H9 (cell line): ENCODE results near the gene WHRN. TPM values are rescaled to one million over a fixed set of nuclear protein-coding genes. Genes with fewer than 3 reads are reported as not detected.

Source experiments
- DNase-seq: peaks from one replicate; pipeline ENCODE4 v3.0.0-alpha.2; 2017
- H2AFZ ChIP-seq: one replicate; pipeline ENCODE4 v1.6.1; 2013; ENCODE audit warnings: mild to moderate bottlenecking, low read length, control low read depth, moderate library complexity
- H2AK5ac ChIP-seq: 2 replicates; pipeline ENCODE4 v1.6.1; 2013; ENCODE audit warnings: low read length, control low read depth, mixed read lengths; ENCODE audit not compliant: insufficient read length
- H2BK120ac ChIP-seq: one replicate; pipeline ENCODE4 v1.6.1; 2013; ENCODE audit warnings: low read depth, mild to moderate bottlenecking, low read length, control low read depth, inconsistent platforms; ENCODE audit not compliant: poor library complexity, severe bottlenecking
- H2BK12ac ChIP-seq: 2 replicates; pipeline ENCODE4 v1.6.1; 2013; ENCODE audit warnings: low read length, control low read depth, mixed read lengths, low read depth; ENCODE audit not compliant: insufficient read length
- H2BK15ac ChIP-seq: 2 replicates; pipeline ENCODE4 v1.6.1; 2013; ENCODE audit warnings: low read depth, low read length, control low read depth
- H2BK20ac ChIP-seq: one replicate; pipeline ENCODE4 v1.6.1; 2013; ENCODE audit warnings: low read depth, mild to moderate bottlenecking, low read length, control low read depth, inconsistent platforms; ENCODE audit not compliant: poor library complexity, severe bottlenecking
- H2BK5ac ChIP-seq: 2 replicates; pipeline ENCODE4 v1.6.1; 2013; ENCODE audit warnings: low read length, control low read depth, mixed read lengths; ENCODE audit not compliant: insufficient read length
- H3K14ac ChIP-seq: 2 replicates; pipeline ENCODE4 v1.6.1; 2013; ENCODE audit warnings: low read length, control low read depth; ENCODE audit not compliant: insufficient read depth
- H3K18ac ChIP-seq: 2 replicates; pipeline ENCODE4 v1.6.1; 2013; ENCODE audit warnings: low read depth, mild to moderate bottlenecking, mixed read lengths, low read length, control low read depth; ENCODE audit not compliant: insufficient read length
- H3K23ac ChIP-seq: 2 replicates; pipeline ENCODE4 v1.6.1; 2013; ENCODE audit warnings: low read length, control low read depth, mixed read lengths, low read depth; ENCODE audit not compliant: insufficient read length
- H3K23me2 ChIP-seq: 2 replicates; pipeline ENCODE4 v1.6.1; 2013; ENCODE audit warnings: low read depth, mild to moderate bottlenecking, mixed read lengths, low read length, control low read depth; ENCODE audit not compliant: insufficient read length, poor library complexity, severe bottlenecking
- H3K27ac ChIP-seq: 2 replicates; pipeline ENCODE4 v1.5.1; 2013; ENCODE audit warnings: low read length, control low read depth, mixed read lengths, low read depth; ENCODE audit not compliant: insufficient read length
- H3K27me3 ChIP-seq: 2 replicates; pipeline ENCODE4 v1.6.1; 2013; ENCODE audit warnings: low read length, control low read depth, inconsistent platforms; ENCODE audit not compliant: insufficient read depth
- H3K4ac ChIP-seq: 2 replicates; pipeline ENCODE4 v1.6.1; 2013; ENCODE audit warnings: low read depth, mild to moderate bottlenecking, control low read depth, inconsistent platforms, low read length, moderate library complexity
- H3K4me1 ChIP-seq: 2 replicates; pipeline ENCODE4 v1.6.1; 2013; ENCODE audit warnings: low read length, control low read depth, inconsistent platforms; ENCODE audit not compliant: insufficient read depth
- H3K4me2 ChIP-seq: 2 replicates; pipeline ENCODE4 v1.6.1; 2013; ENCODE audit warnings: low read length, control low read depth, mixed read lengths; ENCODE audit not compliant: insufficient read length, insufficient read depth
- H3K56ac ChIP-seq: 2 replicates; pipeline ENCODE4 v1.6.1; 2013; ENCODE audit warnings: low read depth, mild to moderate bottlenecking, mixed read lengths, low read length, control low read depth; ENCODE audit not compliant: insufficient read length
- H3K79me1 ChIP-seq: 2 replicates; pipeline ENCODE4 v1.6.1; 2013; ENCODE audit warnings: low read depth, mild to moderate bottlenecking, moderate library complexity, low read length, control low read depth, inconsistent platforms; ENCODE audit not compliant: insufficient read depth, poor library complexity, severe bottlenecking
- H3K79me2 ChIP-seq: 2 replicates; pipeline ENCODE4 v1.6.1; 2013; ENCODE audit warnings: low read length, control low read depth, inconsistent platforms; ENCODE audit not compliant: insufficient read depth
- H3K9ac ChIP-seq: 2 replicates; pipeline ENCODE4 v1.6.1; 2013; ENCODE audit warnings: low read length, control low read depth, mixed read lengths; ENCODE audit not compliant: insufficient read length; ENCODE audit errors: extremely low read depth
- H3K9me3 ChIP-seq: one replicate; pipeline ENCODE4 v1.6.1; 2013; ENCODE audit warnings: low read depth, low read length, inconsistent platforms; ENCODE audit not compliant: control insufficient read depth
- H3T11ph ChIP-seq: one replicate; pipeline ENCODE4 v1.6.1; 2013; ENCODE audit warnings: mild to moderate bottlenecking, low read length, control low read depth, inconsistent platforms
- H4K20me1 ChIP-seq: one replicate; pipeline ENCODE4 v1.6.1; 2013; ENCODE audit not compliant: control insufficient read depth, insufficient read length, insufficient read depth
- H4K5ac ChIP-seq: 2 replicates; pipeline ENCODE4 v1.6.1; 2013; ENCODE audit warnings: low read depth, mild to moderate bottlenecking, mixed read lengths, low read length, control low read depth; ENCODE audit not compliant: insufficient read length
- H4K8ac ChIP-seq: replicated peaks from 2 replicates; pipeline ENCODE4 v1.6.1; 2013; ENCODE audit warnings: low read length, control low read depth, mixed read lengths, low read depth; ENCODE audit not compliant: insufficient read length
- H4K91ac ChIP-seq: 2 replicates; pipeline ENCODE4 v1.6.1; 2013; ENCODE audit warnings: low read depth, mild to moderate bottlenecking, moderate library complexity, mixed read lengths, low read length, control low read depth; ENCODE audit not compliant: insufficient read length
- H3K27ac Mint-ChIP-seq, 3 experiments: 2 replicates in 2 of 3; 3 replicates in 1 of 3; pipeline ENCODE4 v1.8.0; 2020 to 2021; ENCODE audit warnings: mixed read lengths in 3 of 3, mild to moderate bottlenecking in 1 of 3, moderate library complexity in 1 of 3
- H3K27me3 Mint-ChIP-seq: 2 replicates; pipeline ENCODE4 v1.8.0; 2021; ENCODE audit warnings: low read depth, mild to moderate bottlenecking, moderate library complexity, mixed read lengths
- H3K36me3 Mint-ChIP-seq, 3 experiments: 2 replicates in 2 of 3; 3 replicates in 1 of 3; pipeline ENCODE4 v1.8.0; 2020 to 2021; ENCODE audit warnings: low read depth in 3 of 3, mixed read lengths in 3 of 3; ENCODE audit not compliant: insufficient read depth in 1 of 3
- H3K4me1 Mint-ChIP-seq, 2 experiments: 2 replicates each; pipeline ENCODE4 v1.8.0; 2020; ENCODE audit warnings: mixed read lengths in 2 of 2
- H3K4me3 Mint-ChIP-seq, 2 experiments: 2 replicates in 1 of 2; 3 replicates in 1 of 2; pipeline ENCODE4 v1.8.0; 2020 to 2021; ENCODE audit warnings: mild to moderate bottlenecking in 2 of 2, mixed read lengths in 2 of 2, moderate library complexity in 1 of 2
- H3K9me3 Mint-ChIP-seq, 2 experiments: 2 replicates in 1 of 2; 3 replicates in 1 of 2; pipeline ENCODE4 v1.8.0; 2020; ENCODE audit warnings: mild to moderate bottlenecking in 2 of 2, mixed read lengths in 2 of 2, moderate library complexity in 1 of 2
- CTCF ChIP-seq: fragments of 200-600 bp; sonication (generic); conservative IDR thresholded peaks from 3 replicates; pipeline ENCODE4 v1.8.0; 2021; ENCODE audit warnings: antibody characterized with exemption, mild to moderate bottlenecking
- WGBS: extraction: QIAGEN DNeasy Blood & Tissue Kit; methylation state at CpG from one replicate; pipeline ENCODE4 v1.1.7; 2013; ENCODE audit warnings: missing lambda C conversion rate, low lambda C conversion rate, mixed read lengths; ENCODE audit not compliant: insufficient read length; ENCODE audit errors: extremely low coverage; 5-methylcytosine and 5-hydroxymethylcytosine counted together
- total RNA-seq: library from RNA; stranded (reverse); gene quantifications from 2 replicates; pipeline ENCODE4 v1.2.1, GENCODE V29; 2021

Gene WHRN
- total RNA-seq, 1 experiment from 2014 or later: 2.2 TPM

- no peak overlapping the region for H2BK12ac ChIP-seq
- H3K79me2 ChIP-seq: no peaks in the 10 kb centered on the region
- no peak overlapping the region for H3K9ac ChIP-seq
- Mint-ChIP-seq H3K4me1 (peaks cover 29 to 51% of the 10 kb centered on the region in 2 experiments), H3K36me3 (peaks cover 0 to 1% (median 0%) of the 10 kb centered on the region in 3 experiments; a peak in 1 of 7 replicates), H3K27me3 (peaks cover 7% of the 10 kb centered on the region), H3K9me3 (no peaks in the 10 kb centered on the region), H3K4me3 (no peak overlapping the region), H3K27ac (no peak overlapping the region; a peak in 1 of 7 replicates)
- peaks cover 5% of the 10 kb centered on the region; the same call in 1 of the 2 replicates for H3K4me1 ChIP-seq
- no peak overlapping the region for H4K5ac ChIP-seq
- H2AK5ac ChIP-seq: no peak overlapping the region
- TF ChIP-seq CTCF: no peak
- no peak overlapping the region for H2BK15ac ChIP-seq
- H3T11ph ChIP-seq: no peak overlapping the region
- H3K23ac ChIP-seq: no peak overlapping the region
- H3K4ac ChIP-seq: no peak overlapping the region
- no peaks in the 10 kb centered on the region for H3K23me2 ChIP-seq
- no peak overlapping the region for H3K27ac ChIP-seq
- H2BK5ac ChIP-seq: no peak overlapping the region
- no peak for DNase-seq
- WGBS: no CpG with 5 or more reads among the region's 7 CpGs
- H3K9me3 ChIP-seq: no peaks in the 10 kb centered on the region
- H3K4me2 ChIP-seq: no peak overlapping the region
- no peaks in the 10 kb centered on the region for H3K27me3 ChIP-seq
- no peaks in the 10 kb centered on the region for H3K79me1 ChIP-seq
- no peak overlapping the region for H3K18ac ChIP-seq
- H4K91ac ChIP-seq: no peak overlapping the region
- H3K14ac ChIP-seq: no peak overlapping the region
- no peak overlapping the region for H2BK120ac ChIP-seq
- H3K56ac ChIP-seq: no peak overlapping the region
- H2AFZ ChIP-seq: no peak overlapping the region
- H4K8ac ChIP-seq: no peak overlapping the region
- H4K20me1 ChIP-seq: no peaks in the 10 kb centered on the region
- no peak overlapping the region for H2BK20ac ChIP-seq
Observed at GRCh38 chr9:114408645-114409044, 96.6 kb downstream of the WHRN start.
